Fibroblast of villous mesenchyme (primary cell): ENCODE data around the gene SKAP1. TPM values are rescaled to one million over a fixed set of nuclear protein-coding genes. Genes with fewer than 3 reads are reported as not detected.
"Not testable (repeated sequence)": the region's sequence is repeated elsewhere in the genome, so short reads cannot be mapped to it uniquely, and the experiment has no call there.

Experiments
- DNase-seq: peaks from one replicate; pipeline ENCODE4 v3.0.0-alpha.2; 2010; ENCODE audit warnings: low read depth
- H3K4me3 ChIP-seq: 2 replicates; pipeline ENCODE4 v1.5.1; 2011; ENCODE audit warnings: low read depth, mild to moderate bottlenecking, low read length
- CTCF ChIP-seq: IDR thresholded peaks from 2 replicates; pipeline ENCODE4 v1.5.1; 2012; ENCODE audit warnings: low read depth, mild to moderate bottlenecking, low read length; ENCODE audit not compliant: insufficient read depth
- total RNA-seq: library from RNA; depleted of rRNA; stranded (reverse); fragments of >200 nt; gene quantifications from 2 replicates; pipeline ENCODE4 v1.2.3, GENCODE V29; 2012

The SKAP1 gene
- total RNA-seq, 1 donor, result not detected

GRCh38 chr17:48215583-48216139 is 214.4 kb downstream of the SKAP1 start:
- peak; percentile 43 for DNase-seq
- peak; percentile 68 for TF ChIP-seq CTCF
- no peak overlapping the region for H3K4me3 ChIP-seq

GRCh38 chr17:48213797-48214196 is 216.2 kb downstream of the SKAP1 start:
- no peak overlapping the region for H3K4me3 ChIP-seq

GRCh38 chr17:48211787-48212186 is 218.2 kb downstream of the SKAP1 start:
- no peak for TF ChIP-seq CTCF
- no peak for DNase-seq
- H3K4me3 ChIP-seq, result no peak overlapping the region

More at GRCh38 chr17:48213797-48214196, 216.2 kb downstream of the SKAP1 start:
- TF ChIP-seq CTCF, result no peak
- DNase-seq, result no peak

GRCh38 chr17:48211011-48211410 is 219.0 kb downstream of the SKAP1 start:
- TF ChIP-seq CTCF, result no peak
- DNase-seq, result no peak
- H3K4me3 ChIP-seq, result no peak overlapping the region

- no peak for DNase-seq
- no peak overlapping the region for H3K4me3 ChIP-seq
These were observed 220.0 kb downstream of the SKAP1 start for GRCh38 chr17:48209973-48210372.

GRCh38 chr17:48207776-48208544 is 222.1 kb downstream of the SKAP1 start:
- no peak for TF ChIP-seq CTCF
- H3K4me3 ChIP-seq, result no peak overlapping the region
- no peak for DNase-seq

More at GRCh38 chr17:48209973-48210372, 220.0 kb downstream of the SKAP1 start:
- TF ChIP-seq CTCF, result no peak

- DNase-seq, H3K4me3 ChIP-seq: not testable (repeated sequence)
These were observed 223.0 kb downstream of the SKAP1 start for GRCh38 chr17:48207036-48207435.
